OCI-M2 (cell line): ENCODE measurements around the gene DDX31.

Experiments
- DNase-seq: peaks from one replicate; lab custom pipeline; 2025; ENCODE audit not compliant: unreplicated experiment; lab: John Stamatoyannopoulos, UW

DDX31 gene

DNA sequence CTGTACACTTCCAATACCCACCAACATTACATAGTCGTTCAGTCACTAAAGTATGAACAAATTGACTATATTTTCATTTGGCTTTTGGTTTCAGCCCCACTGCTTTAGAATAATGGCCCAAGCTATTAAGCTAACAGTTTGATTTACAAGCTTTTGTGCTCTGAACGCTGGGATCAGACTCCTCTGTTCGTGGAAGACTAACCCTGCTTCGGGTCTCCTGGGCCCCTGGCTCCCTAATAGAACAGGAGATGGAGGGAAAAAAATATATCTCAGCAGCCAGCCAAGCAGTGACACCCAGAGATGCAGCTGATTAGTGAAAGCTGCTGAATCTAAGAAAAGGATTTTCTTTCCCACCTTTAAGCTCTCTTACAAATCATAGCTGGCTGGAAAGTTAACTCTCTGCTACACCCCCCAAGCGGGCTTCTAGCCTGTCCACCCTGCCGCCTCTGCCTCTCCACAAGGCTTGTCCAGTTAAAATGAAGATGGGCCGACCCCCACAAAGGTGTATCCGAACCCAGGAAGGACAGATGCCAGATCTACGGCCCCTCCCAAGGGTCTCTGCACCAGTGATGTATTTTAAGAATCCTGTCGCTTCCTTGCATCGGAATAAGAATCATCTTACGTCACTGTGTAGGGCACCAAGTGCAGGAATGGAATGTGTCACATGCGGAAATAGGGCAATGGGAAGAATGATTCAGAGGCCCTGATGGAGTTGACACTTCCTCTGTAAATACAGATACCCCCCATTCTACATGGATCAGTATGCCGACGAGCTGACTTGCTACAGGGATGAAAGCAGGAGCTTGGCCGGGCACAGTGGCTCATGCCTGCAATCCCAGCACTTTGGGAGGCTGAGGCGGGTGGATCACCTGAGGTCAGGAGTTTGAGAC lies 120.8 kb downstream of the DDX31 start:
- no peak for DNase-seq

DNA sequence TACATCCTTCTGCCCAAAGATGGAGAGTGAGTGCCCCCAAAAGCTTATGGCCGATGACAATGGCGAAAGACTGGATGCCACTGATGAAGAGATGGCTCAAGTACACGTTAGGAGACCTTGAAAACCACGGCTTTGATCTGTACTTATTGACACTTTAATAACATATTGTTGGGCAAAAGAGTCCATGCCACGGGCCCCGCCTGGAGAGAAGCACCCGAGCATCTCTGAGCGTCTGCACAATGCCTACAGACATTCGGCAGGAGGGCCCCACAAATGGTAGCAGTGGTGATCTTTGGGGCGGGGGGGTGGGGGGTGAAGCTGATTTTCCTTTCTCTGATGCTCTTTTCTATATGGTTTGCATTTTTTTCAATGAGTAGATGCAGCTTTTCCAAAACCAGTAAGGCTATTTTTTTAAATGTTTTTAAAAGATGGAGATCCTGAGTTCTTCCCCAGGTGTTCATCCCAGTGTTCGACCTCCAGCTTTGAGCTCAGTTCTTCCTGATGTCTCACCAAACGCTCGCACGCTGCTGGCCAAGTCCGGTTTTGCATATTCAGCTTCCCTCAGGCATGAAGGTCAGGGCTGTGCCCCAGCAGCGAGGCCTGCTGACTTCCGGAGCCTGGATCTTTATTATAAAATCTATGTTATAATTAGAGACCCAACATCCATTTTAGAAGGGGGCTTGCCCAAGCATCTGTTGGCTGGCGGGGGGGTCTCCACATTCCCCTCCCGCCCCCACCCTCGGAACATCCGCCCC lies 121.6 kb downstream of the DDX31 start:
- DNase-seq, result no peak

DNA sequence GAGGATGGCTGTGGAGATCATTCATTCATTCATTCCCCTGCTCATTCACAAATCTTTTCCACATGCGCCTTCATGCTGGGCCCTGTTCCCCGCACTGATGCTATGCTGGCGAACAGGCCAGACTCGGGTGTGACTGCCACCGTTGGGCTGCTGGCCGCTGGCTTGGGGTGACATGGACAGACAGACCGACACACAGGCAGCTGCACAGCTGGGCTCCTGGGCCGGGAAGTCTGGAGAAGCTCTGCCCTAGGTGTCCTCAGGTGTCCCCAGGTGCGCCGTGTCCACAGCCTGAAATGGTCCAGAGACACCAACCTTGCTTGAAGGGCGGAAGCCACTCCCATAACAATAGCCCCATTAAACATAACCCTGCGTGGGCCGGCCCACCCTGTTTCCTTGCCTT lies 122.3 kb downstream of the DDX31 start:
- no peak for DNase-seq

DNA sequence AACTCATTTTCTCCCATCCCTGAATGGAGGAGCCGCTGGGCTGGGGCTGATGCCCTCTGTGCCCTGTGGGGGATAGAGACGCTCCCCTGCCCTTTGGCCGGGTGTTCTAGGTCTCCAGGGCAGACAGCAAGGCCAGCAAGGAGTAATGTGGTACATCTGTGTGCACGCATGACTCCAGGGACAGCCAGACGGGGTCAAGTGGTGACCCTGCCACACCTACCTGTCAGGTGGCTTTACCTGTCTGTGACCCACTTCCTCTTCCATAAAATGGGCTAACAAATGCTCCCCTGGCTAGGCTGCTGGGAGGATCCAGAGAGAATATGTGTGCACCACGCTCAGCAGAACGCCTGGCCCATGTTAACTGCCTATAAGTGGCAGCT lies 122.7 kb downstream of the DDX31 start:
- no peak for DNase-seq

DNA sequence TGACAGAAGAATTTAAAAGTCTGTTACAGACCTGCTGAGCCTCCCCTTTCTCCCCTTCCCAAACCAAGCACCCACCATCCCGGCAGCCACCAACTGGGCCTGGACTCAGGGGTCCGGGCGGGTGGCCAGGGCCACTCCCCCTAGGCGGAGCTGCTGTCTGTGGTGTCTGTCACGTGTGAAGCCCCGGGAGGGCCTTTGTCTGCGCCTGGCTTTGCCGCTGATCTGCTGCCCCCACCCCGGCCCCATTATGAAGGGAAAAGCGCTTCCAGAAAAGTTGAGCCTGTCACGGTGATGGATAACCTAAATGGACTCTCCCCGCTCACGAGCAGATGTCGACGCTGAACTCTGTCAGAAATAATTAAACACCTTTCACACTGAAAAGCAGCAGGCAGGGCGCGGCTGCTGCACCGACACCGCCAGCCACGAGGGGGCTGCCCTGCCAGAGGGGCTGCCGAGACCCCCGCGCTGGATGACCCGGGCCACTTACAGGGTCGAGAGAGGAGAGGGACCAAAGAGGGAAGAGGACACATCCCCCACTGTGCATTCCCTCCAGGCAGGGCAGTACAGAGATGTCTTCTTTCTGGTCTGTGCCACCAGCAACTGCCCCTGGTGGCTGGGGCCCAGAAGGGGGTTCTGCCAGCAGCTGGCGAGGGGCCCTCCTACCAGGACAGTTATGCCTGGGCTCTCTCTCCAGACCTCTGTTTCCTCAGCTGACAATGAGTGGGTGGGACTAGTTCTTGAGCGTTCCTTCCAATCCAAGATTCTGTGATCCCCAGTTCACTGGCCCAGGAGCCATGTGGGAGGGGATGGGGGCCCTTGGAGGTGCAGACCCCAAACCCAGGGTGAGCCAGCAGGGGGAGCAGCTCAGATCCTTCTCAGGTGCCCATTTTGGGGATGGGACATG lies 123.4 kb downstream of the DDX31 start:
- no peak for DNase-seq

DNA sequence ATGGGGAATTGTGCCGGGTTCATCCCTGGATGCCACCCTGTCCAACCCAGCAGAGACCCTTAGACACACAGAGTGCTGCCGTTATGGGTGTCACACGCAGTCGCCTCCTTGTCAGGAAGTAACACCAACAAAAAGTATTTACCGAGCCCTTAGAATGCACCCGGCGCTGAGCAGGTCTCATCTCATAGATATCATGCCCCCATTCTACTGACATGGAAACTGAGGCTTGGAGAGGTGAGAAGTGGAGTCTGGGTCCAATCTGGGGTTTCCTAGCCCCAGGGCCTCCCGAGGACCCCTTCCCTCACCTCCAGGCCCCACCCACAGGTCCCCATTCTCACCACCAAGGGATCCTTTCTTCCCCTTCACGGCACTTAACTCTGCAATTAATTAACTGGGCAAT lies 124.2 kb downstream of the DDX31 start:
- DNase-seq, result no peak

DNA sequence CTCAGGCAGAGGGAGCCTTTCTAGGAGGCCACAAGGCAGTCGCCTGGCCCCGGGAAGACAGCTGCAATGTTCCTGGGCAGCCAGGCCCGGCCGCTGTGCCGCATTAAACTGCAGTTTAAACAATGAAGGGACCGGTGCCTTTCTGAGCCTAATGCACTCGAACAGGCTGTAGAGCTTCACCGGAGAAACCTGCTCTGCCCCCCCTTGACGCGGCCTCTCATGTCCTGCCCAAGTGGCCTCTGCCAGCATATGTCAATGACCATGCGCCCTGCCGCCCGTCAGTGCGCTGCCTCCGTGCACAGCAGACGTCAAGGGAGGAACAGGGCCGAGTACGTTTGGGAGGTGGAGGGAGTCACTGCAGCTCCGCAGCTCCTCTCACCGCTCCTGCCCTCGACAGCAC lies 125.8 kb downstream of the DDX31 start:
- no peak for DNase-seq

DNA sequence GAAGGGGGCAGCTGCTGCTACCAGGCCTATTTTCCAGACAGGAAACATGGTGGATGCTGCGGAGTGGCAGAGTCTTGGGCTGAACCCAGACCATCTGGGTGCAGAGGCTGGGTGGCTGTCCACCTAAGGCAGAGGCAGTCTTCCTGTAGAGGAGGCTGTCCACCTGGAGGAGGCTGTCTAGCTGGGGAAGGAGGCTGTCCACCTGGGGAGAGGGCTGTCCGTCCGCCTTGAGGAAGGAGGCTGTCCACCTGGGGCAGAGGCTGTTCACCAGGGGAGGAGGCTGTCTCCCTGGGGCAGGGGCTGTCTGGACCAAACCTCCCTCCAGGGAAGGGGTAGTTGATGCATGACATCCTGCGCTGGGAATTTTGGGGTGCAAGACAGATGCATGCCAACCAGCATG lies 126.5 kb downstream of the DDX31 start:
- DNase-seq, result no peak
